Measurements from ENCODE around the gene IFI30.

IFI30 gene

GRCh38 chr19:18144906-18145305 lies 28.7 kb upstream of the IFI30 start:
- H3K4me3 Mint-ChIP-seq: no peak overlapping the region
- no peak overlapping the region for H3K27ac Mint-ChIP-seq
- no peaks in the 10 kb centered on the region for H3K27me3 Mint-ChIP-seq (ENCODE audit: low read depth)
- no peaks in the 10 kb centered on the region for H3K4me1 Mint-ChIP-seq (ENCODE audit: low read depth)
- peaks cover 30% of the 10 kb centered on the region for H3K36me3 Mint-ChIP-seq (ENCODE audit: low read depth)
- no peaks in the 10 kb centered on the region for H3K9me3 Mint-ChIP-seq

- Mint-ChIP-seq H3K4me3 (no peak overlapping the region), H3K36me3 (ENCODE audit: low read depth) (peaks cover 28% of the 10 kb centered on the region), H3K27me3 (ENCODE audit: low read depth) (no peaks in the 10 kb centered on the region), H3K9me3 (no peaks in the 10 kb centered on the region), H3K4me1 (ENCODE audit: low read depth) (no peaks in the 10 kb centered on the region), H3K27ac (no peak overlapping the region)
Observed at GRCh38 chr19:18145391-18145999, 28.1 kb upstream of the IFI30 start.

GRCh38 chr19:18147396-18147795 lies 26.2 kb upstream of the IFI30 start:
- H3K9me3 Mint-ChIP-seq: no peaks in the 10 kb centered on the region
- H3K27ac Mint-ChIP-seq: no peak overlapping the region
- H3K4me3 Mint-ChIP-seq: no peak overlapping the region
- peaks cover 7% of the 10 kb centered on the region for H3K4me1 Mint-ChIP-seq (ENCODE audit: low read depth)
- peaks cover 27% of the 10 kb centered on the region for H3K36me3 Mint-ChIP-seq (ENCODE audit: low read depth)
- no peaks in the 10 kb centered on the region for H3K27me3 Mint-ChIP-seq (ENCODE audit: low read depth)

- no peaks in the 10 kb centered on the region for H3K9me3 Mint-ChIP-seq
- H3K27ac Mint-ChIP-seq: no peak overlapping the region
- no peaks in the 10 kb centered on the region for H3K27me3 Mint-ChIP-seq (ENCODE audit: low read depth)
- peaks cover 17% of the 10 kb centered on the region for H3K4me1 Mint-ChIP-seq (ENCODE audit: low read depth)
- H3K36me3 Mint-ChIP-seq (ENCODE audit: low read depth): peaks cover 22% of the 10 kb centered on the region
- H3K4me3 Mint-ChIP-seq: no peak overlapping the region
Observed at GRCh38 chr19:18149596-18149975, 24.0 kb upstream of the IFI30 start.

GRCh38 chr19:18150776-18151624 lies 22.6 kb upstream of the IFI30 start:
- Mint-ChIP-seq H3K9me3 (no peaks in the 10 kb centered on the region), H3K27ac (peak overlapping the region; percentile 94), H3K4me3 (peak overlapping the region; percentile 85), H3K4me1 (ENCODE audit: low read depth) (peaks cover 17% of the 10 kb centered on the region), H3K27me3 (ENCODE audit: low read depth) (no peaks in the 10 kb centered on the region), H3K36me3 (ENCODE audit: low read depth) (peaks cover 16% of the 10 kb centered on the region)

GRCh38 chr19:18152442-18152816 lies 21.2 kb upstream of the IFI30 start:
- Mint-ChIP-seq H3K27ac (peak overlapping the region; percentile 94), H3K36me3 (ENCODE audit: low read depth) (peaks cover 12% of the 10 kb centered on the region), H3K27me3 (ENCODE audit: low read depth) (no peaks in the 10 kb centered on the region), H3K4me1 (ENCODE audit: low read depth) (peaks cover 20% of the 10 kb centered on the region), H3K9me3 (no peaks in the 10 kb centered on the region), H3K4me3 (peak overlapping the region; percentile 85)

GRCh38 chr19:18152817-18153555 lies 20.6 kb upstream of the IFI30 start, which contains the start of gene PIK3R2:
PIK3R2 (plus strand) TSS chr19:18153163; CDS start chr19:18155880, 2,717 bp downstream.
- peak within 1 kb of the TSS; percentile 94 for H3K27ac Mint-ChIP-seq

GRCh38 chr19:18153556-18154134 lies 20.0 kb upstream of the IFI30 start:
- Mint-ChIP-seq H3K4me1 (ENCODE audit: low read depth) (peaks cover 20% of the 10 kb centered on the region), H3K4me3 (peak overlapping the region; percentile 82)

More at GRCh38 chr19:18152817-18153555, 20.6 kb upstream of the IFI30 start, which contains the start of gene PIK3R2:
- Mint-ChIP-seq H3K9me3 (no peaks in the 10 kb centered on the region), H3K4me3 (peak within 1 kb of the TSS; percentile 85), H3K36me3 (ENCODE audit: low read depth) (peaks cover 9% of the 10 kb centered on the region), H3K27me3 (ENCODE audit: low read depth) (no peaks in the 10 kb centered on the region), H3K4me1 (ENCODE audit: low read depth) (peaks cover 20% of the 10 kb centered on the region)

GRCh38 chr19:18155095-18156087 lies 18.2 kb upstream of the IFI30 start:
- no peaks in the 10 kb centered on the region for H3K27me3 Mint-ChIP-seq (ENCODE audit: low read depth)
- peaks cover 23% of the 10 kb centered on the region for H3K4me1 Mint-ChIP-seq (ENCODE audit: low read depth)
- peaks cover 7% of the 10 kb centered on the region for H3K36me3 Mint-ChIP-seq (ENCODE audit: low read depth)
- H3K27ac Mint-ChIP-seq: no peak overlapping the region
- H3K4me3 Mint-ChIP-seq: no peak overlapping the region
- H3K9me3 Mint-ChIP-seq: no peaks in the 10 kb centered on the region

More at GRCh38 chr19:18153556-18154134, 20.0 kb upstream of the IFI30 start:
- Mint-ChIP-seq H3K27ac (peak overlapping the region; percentile 66), H3K9me3 (no peaks in the 10 kb centered on the region), H3K36me3 (ENCODE audit: low read depth) (peaks cover 7% of the 10 kb centered on the region), H3K27me3 (ENCODE audit: low read depth) (no peaks in the 10 kb centered on the region)

GRCh38 chr19:18156268-18156667 lies 17.3 kb upstream of the IFI30 start:
- no peaks in the 10 kb centered on the region for H3K9me3 Mint-ChIP-seq
- H3K36me3 Mint-ChIP-seq (ENCODE audit: low read depth): peaks cover 7% of the 10 kb centered on the region
- H3K4me3 Mint-ChIP-seq: no peak overlapping the region
- no peak overlapping the region for H3K27ac Mint-ChIP-seq
- H3K4me1 Mint-ChIP-seq (ENCODE audit: low read depth): peaks cover 24% of the 10 kb centered on the region
- no peaks in the 10 kb centered on the region for H3K27me3 Mint-ChIP-seq (ENCODE audit: low read depth)

GRCh38 chr19:18156841-18157464 lies 16.7 kb upstream of the IFI30 start:
- peaks cover 7% of the 10 kb centered on the region for H3K36me3 Mint-ChIP-seq (ENCODE audit: low read depth)
- H3K4me3 Mint-ChIP-seq: no peak overlapping the region
- H3K4me1 Mint-ChIP-seq (ENCODE audit: low read depth): peaks cover 19% of the 10 kb centered on the region
- no peak overlapping the region for H3K27ac Mint-ChIP-seq
- no peaks in the 10 kb centered on the region for H3K27me3 Mint-ChIP-seq (ENCODE audit: low read depth)
- no peaks in the 10 kb centered on the region for H3K9me3 Mint-ChIP-seq

- H3K4me3 Mint-ChIP-seq: no peak overlapping the region
- H3K9me3 Mint-ChIP-seq: no peaks in the 10 kb centered on the region
- no peaks in the 10 kb centered on the region for H3K27me3 Mint-ChIP-seq (ENCODE audit: low read depth)
- peaks cover 6% of the 10 kb centered on the region for H3K36me3 Mint-ChIP-seq (ENCODE audit: low read depth)
- no peak overlapping the region for H3K27ac Mint-ChIP-seq
- peaks cover 16% of the 10 kb centered on the region for H3K4me1 Mint-ChIP-seq (ENCODE audit: low read depth)
Observed at GRCh38 chr19:18157465-18158063, 16.0 kb upstream of the IFI30 start.

- Mint-ChIP-seq H3K4me3 (no peak overlapping the region), H3K4me1 (ENCODE audit: low read depth) (peaks cover 13% of the 10 kb centered on the region), H3K9me3 (no peaks in the 10 kb centered on the region), H3K36me3 (ENCODE audit: low read depth) (peaks cover 10% of the 10 kb centered on the region), H3K27ac (no peak overlapping the region), H3K27me3 (ENCODE audit: low read depth) (no peaks in the 10 kb centered on the region)
Observed at GRCh38 chr19:18158467-18158866, 15.1 kb upstream of the IFI30 start.
